Endothelial cell of umbilical vein (primary cell): ENCODE data around the gene TOX2. TPM values are rescaled to one million over a fixed set of nuclear protein-coding genes. Genes with fewer than 3 reads are reported as not detected.

Source experiments
- BruUV-seq: library from RNA; stranded (reverse); fragments of 400-500 nt; replicated peaks from 2 replicates; lab custom pipeline; 2021; lab: Mats Ljungman, UMichigan
- CTCF ChIA-PET: fragments of 300-600, 350-600 bp; sonication (Branson Sonifier 250); formaldehyde crosslinking; loops from one replicate; lab custom pipeline; 2021; ENCODE audit warnings: antibody characterized with exemption, inconsistent platforms; lab: Charles Lee
- POLR2A ChIA-PET: fragments of 300-600, 350-600 bp; sonication (Branson Sonifier 250); formaldehyde crosslinking; loops from one replicate; lab custom pipeline; 2021; ENCODE audit warnings: antibody characterized with exemption, inconsistent platforms; lab: Charles Lee
- DNase-seq: peaks from one replicate; pipeline ENCODE4 v3.0.0-alpha.2; 2011; ENCODE audit warnings: low read depth, low spot score
- FAIRE-seq: peaks from 2 replicates; lab custom pipeline; 2011; peaks lifted over from hg19 to GRCh38; lab: Jason Lieb, UNC
- H2AFZ ChIP-seq: 2 replicates; pipeline ENCODE4 v1.6.0; 2012; ENCODE audit warnings: low read depth, low read length, control low read depth, inconsistent platforms
- H3K27ac ChIP-seq: 2 replicates; pipeline ENCODE4 v1.5.1; 2011; ENCODE audit warnings: low read depth, mild to moderate bottlenecking, control low read depth, low read length, moderate library complexity; ENCODE audit not compliant: insufficient read depth
- H3K27me3 ChIP-seq, 2 experiments: 2 replicates each; pipeline versions ENCODE4 v1.6.0 to v1.6.1; 2011; ENCODE audit warnings: low read length in 2 of 2, mixed read lengths in 1 of 2; ENCODE audit not compliant: control insufficient read depth in 2 of 2, insufficient read depth in 2 of 2
- H3K36me3 ChIP-seq, 2 experiments: 2 replicates in 1 of 2; 3 replicates in 1 of 2; pipeline ENCODE4 v1.5.1; 2011; ENCODE audit warnings: low read length in 2 of 2, mild to moderate bottlenecking in 1 of 2, moderate library complexity in 1 of 2; ENCODE audit not compliant: control insufficient read depth in 2 of 2, insufficient read depth in 2 of 2; ENCODE audit errors: extremely low read depth in 1 of 2
- H3K4me1 ChIP-seq: 3 replicates; pipeline ENCODE4 v1.5.1; 2011; ENCODE audit warnings: mild to moderate bottlenecking, low read length; ENCODE audit not compliant: control insufficient read depth, insufficient read depth; ENCODE audit errors: extremely low read depth
- H3K4me2 ChIP-seq: 2 replicates; pipeline ENCODE4 v1.6.1; 2011; ENCODE audit warnings: low read length, control low read depth, mixed read lengths; ENCODE audit not compliant: insufficient read depth
- H3K4me3 ChIP-seq, 3 experiments: fragments of 200-600 bp in 1 of 3; sonication (generic), shearing (Covaris generic) in 1 of 3; replicated peaks in 1 of 3; 2 replicates each; pipeline ENCODE4 v1.5.1; 2011 to 2016; ENCODE audit warnings: control low read depth in 3 of 3, low read length in 3 of 3, mild to moderate bottlenecking in 2 of 3, inconsistent platforms in 1 of 3, low read depth in 1 of 3, moderate library complexity in 1 of 3; ENCODE audit not compliant: insufficient read depth in 1 of 3
- H3K79me2 ChIP-seq: 2 replicates; pipeline ENCODE4 v1.6.0; 2012; ENCODE audit warnings: low read length, inconsistent platforms; ENCODE audit not compliant: control insufficient read depth, insufficient read depth
- H3K9ac ChIP-seq: replicated peaks from 2 replicates; pipeline ENCODE3; 2011; ENCODE audit warnings: low read length, control low read depth; ENCODE audit not compliant: insufficient read depth; ENCODE audit errors: extremely low read depth
- H3K9me1 ChIP-seq: replicated peaks from 3 replicates; pipeline ENCODE4 v1.6.0; 2011; ENCODE audit warnings: mild to moderate bottlenecking, low read length; ENCODE audit not compliant: control insufficient read depth, insufficient read depth; ENCODE audit errors: extremely low read depth
- H3K9me3 ChIP-seq: replicated peaks from 2 replicates; pipeline ENCODE4 v1.5.1; 2012; ENCODE audit warnings: low read length, inconsistent platforms; ENCODE audit not compliant: control insufficient read depth, insufficient read depth
- H4K20me1 ChIP-seq: replicated peaks from 2 replicates; pipeline ENCODE3; 2011; ENCODE audit warnings: mild to moderate bottlenecking, low read length; ENCODE audit not compliant: control insufficient read depth, insufficient read depth; ENCODE audit errors: extremely low read depth
- EZH2 ChIP-seq: IDR thresholded peaks from 2 replicates; pipeline ENCODE4 v1.6.1; 2012; ENCODE audit warnings: borderline replicate concordance, low read depth, mild to moderate bottlenecking, moderate library complexity, low read length, inconsistent platforms; ENCODE audit not compliant: severe bottlenecking
- FOS ChIP-seq: IDR thresholded peaks from 2 replicates; pipeline ENCODE4 v1.6.1; 2011; ENCODE audit warnings: mild to moderate bottlenecking, low read length, moderate library complexity, borderline replicate concordance; ENCODE audit not compliant: insufficient read depth
- GATA2 ChIP-seq: IDR thresholded peaks from 2 replicates; pipeline ENCODE4 v1.7.0; 2011; ENCODE audit warnings: low read depth, mild to moderate bottlenecking, moderate library complexity, mixed read lengths, low read length; ENCODE audit not compliant: insufficient read length, insufficient read depth
- JUN ChIP-seq: IDR thresholded peaks from 2 replicates; pipeline ENCODE4 v1.6.1; 2011; ENCODE audit warnings: borderline replicate concordance, low read depth; ENCODE audit not compliant: insufficient read length, insufficient read depth
- MYC ChIP-seq: IDR thresholded peaks from one replicate; pipeline ENCODE4 v1.6.1; 2011; ENCODE audit warnings: mild to moderate bottlenecking, low read depth, low read length
- POLR2A ChIP-seq: IDR thresholded peaks from 2 replicates; pipeline ENCODE4 v1.6.1; 2012; ENCODE audit warnings: low read depth, mild to moderate bottlenecking, control low read depth, low read length
- POLR2AphosphoS5 ChIP-seq: IDR thresholded peaks from 2 replicates; pipeline ENCODE4 v1.6.1; 2012; ENCODE audit warnings: low read depth, mild to moderate bottlenecking, control low read depth, low read length, moderate library complexity; ENCODE audit not compliant: insufficient read depth
- dilution Hi-C: fragments of 300-500 bp; cut with MboI; formaldehyde crosslinking; loops from one replicate; pipeline ENCODE4 v1.15.0; 2019; ENCODE audit warnings: low sequenced_read_pairs; ENCODE audit not compliant: extremely low pct_ligation_motif_present
- intact Hi-C: fragments of 100-400 bp; cut with micrococcal nuclease; formaldehyde crosslinking; loops from one replicate; pipeline ENCODE4 v1.10.0; 2022
- polyA plus RNA-seq, 4 experiments: library from polyadenylated mRNA; depleted of rRNA in 3 of 4; stranded (reverse) in 3 of 4; unstranded in 1 of 4; fragments of >200 nt; gene quantifications; 2 replicates each; pipeline versions ENCODE4 v1.2.1 to v1.2.3, GENCODE V29; 2011 to 2012; ENCODE audit warnings: missing spikeins in 1 of 4
- total RNA-seq: library from RNA; stranded (reverse); gene quantifications from 2 replicates; pipeline ENCODE4 v1.2.3, GENCODE V29; 2021
- TF ChIP-seq, protein P1 (sequence below), 2 donors: IDR thresholded peaks; 1 replicate in 1 of 2; 2 replicates in 1 of 2; pipeline ENCODE4 v1.5.1; 2011; ENCODE audit warnings: low read length in 2 of 2, mild to moderate bottlenecking in 2 of 2, moderate library complexity in 2 of 2, control low read depth in 1 of 2, inconsistent platforms in 1 of 2, low read depth in 1 of 2; ENCODE audit not compliant: insufficient read depth in 1 of 2; ENCODE audit errors: extremely low read depth in 1 of 2
- TF ChIP-seq, protein P2 (sequence below): IDR thresholded peaks from 2 replicates; pipeline ENCODE4 v1.6.1; 2011; ENCODE audit not compliant: insufficient read depth, insufficient read length

Gene TOX2
- total and polyA plus RNA-seq, 2 donors (not counting 3 experiments of a cell fraction or from before 2014, with no cell fraction given) = 7.0 to 18.6 TPM

DNA sequence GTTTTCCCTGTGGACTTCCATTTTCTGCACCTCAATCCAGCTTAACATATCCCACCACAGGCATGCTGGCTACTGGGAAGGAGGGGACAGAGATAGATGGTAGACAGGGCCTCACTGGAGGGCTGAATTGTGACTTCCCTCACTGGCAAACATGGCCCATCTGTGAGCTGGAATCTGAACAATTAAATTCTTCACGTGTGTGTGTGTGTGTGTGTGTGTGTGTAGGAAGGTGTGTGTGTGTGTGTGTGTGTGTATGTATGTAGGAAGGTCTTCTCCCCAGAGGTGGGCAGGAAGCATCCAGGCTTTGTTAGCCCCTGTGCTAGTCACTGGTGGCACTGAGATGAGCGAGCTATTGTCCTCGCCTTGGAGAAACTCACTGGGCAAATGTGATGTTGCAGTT lies 5.4 kb upstream of the TOX2 start:
- CTCF ChIA-PET = interaction anchor here (1.0 to 1.4 kb wide), 2 partner anchors 161 to 171 kb away, joined by 3 read pairs; no protein-coding TSS in a partner anchor
- dilution Hi-C loops = loop anchor here (25.0 kb wide), 1 partner anchor 147 kb away; no protein-coding TSS in a partner anchor
- H3K4me1 ChIP-seq = peaks cover 17% of the 10 kb centered on the region
- TF ChIP-seq, protein P1, sequence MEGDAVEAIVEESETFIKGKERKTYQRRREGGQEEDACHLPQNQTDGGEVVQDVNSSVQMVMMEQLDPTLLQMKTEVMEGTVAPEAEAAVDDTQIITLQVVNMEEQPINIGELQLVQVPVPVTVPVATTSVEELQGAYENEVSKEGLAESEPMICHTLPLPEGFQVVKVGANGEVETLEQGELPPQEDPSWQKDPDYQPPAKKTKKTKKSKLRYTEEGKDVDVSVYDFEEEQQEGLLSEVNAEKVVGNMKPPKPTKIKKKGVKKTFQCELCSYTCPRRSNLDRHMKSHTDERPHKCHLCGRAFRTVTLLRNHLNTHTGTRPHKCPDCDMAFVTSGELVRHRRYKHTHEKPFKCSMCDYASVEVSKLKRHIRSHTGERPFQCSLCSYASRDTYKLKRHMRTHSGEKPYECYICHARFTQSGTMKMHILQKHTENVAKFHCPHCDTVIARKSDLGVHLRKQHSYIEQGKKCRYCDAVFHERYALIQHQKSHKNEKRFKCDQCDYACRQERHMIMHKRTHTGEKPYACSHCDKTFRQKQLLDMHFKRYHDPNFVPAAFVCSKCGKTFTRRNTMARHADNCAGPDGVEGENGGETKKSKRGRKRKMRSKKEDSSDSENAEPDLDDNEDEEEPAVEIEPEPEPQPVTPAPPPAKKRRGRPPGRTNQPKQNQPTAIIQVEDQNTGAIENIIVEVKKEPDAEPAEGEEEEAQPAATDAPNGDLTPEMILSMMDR (IDR thresholded peaks at IDR 0.05; ENCODE audit: extremely low read depth in 1 of 2, insufficient read depth in 1 of 2, low read depth in 1 of 2, low read length in 2 of 2) = no peak
- TF ChIP-seq FOS (no peak), GATA2 (no peak), EZH2 (no peak), MYC (no peak), POLR2A (no peak), JUN (no peak), POLR2AphosphoS5 (no peak)
- TF ChIP-seq, protein P2, sequence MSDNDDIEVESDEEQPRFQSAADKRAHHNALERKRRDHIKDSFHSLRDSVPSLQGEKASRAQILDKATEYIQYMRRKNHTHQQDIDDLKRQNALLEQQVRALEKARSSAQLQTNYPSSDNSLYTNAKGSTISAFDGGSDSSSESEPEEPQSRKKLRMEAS = no peak
- no peaks in the 10 kb centered on the region for H4K20me1 ChIP-seq
- H3K27me3 ChIP-seq = no peaks in the 10 kb centered on the region
- no peak for DNase-seq
- H3K9me3 ChIP-seq = no peaks in the 10 kb centered on the region
- no peak overlapping the region for H3K9ac ChIP-seq
- no peaks in the 10 kb centered on the region for H3K79me2 ChIP-seq
- no peak for FAIRE-seq
- no peak overlapping the region for H2AFZ ChIP-seq
- no peaks in the 10 kb centered on the region for H3K9me1 ChIP-seq
- no peak overlapping the region for H3K27ac ChIP-seq
- POLR2A ChIA-PET = no interaction called here
- BruUV-seq = no TSS peak
- no peaks in the 10 kb centered on the region for H3K36me3 ChIP-seq
- H3K4me3 ChIP-seq = no peak overlapping the region
- H3K4me2 ChIP-seq = no peak overlapping the region
- intact Hi-C loops = no loop called here
